ENCODE data around the gene CGB8. TPM values are rescaled to one million over a fixed set of nuclear protein-coding genes. Genes with fewer than 3 reads are reported as not detected.

Gene CGB8
- total RNA-seq, result 0.37 TPM in 1 of 2 replicates, not detected in the other

DNA sequence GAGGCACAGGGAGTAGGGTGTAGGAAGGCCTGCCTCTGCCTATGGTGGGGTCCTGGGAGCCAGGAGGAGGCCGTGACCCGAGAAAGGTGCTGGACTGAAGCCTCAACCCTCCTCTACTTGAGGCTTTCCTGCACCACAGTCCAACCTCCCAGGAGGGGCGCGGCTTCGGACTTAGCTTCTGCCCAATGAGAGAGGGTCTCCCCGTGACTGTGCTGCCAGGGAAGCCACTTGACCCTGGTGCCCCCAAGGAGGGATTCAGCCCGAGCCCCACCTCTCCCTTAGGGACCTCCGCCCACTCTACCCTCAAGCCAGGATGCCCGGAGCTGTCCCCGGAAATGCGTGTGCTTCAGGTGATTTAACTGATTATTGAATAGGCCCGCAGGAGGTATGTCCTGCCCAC lies at the start of gene CGB8:
TSS of gene CGB8 (minus strand) at position 101 of the 400 bp plus-strand sequence. CDS start 372 bp downstream, outside the sequence.

DNA sequence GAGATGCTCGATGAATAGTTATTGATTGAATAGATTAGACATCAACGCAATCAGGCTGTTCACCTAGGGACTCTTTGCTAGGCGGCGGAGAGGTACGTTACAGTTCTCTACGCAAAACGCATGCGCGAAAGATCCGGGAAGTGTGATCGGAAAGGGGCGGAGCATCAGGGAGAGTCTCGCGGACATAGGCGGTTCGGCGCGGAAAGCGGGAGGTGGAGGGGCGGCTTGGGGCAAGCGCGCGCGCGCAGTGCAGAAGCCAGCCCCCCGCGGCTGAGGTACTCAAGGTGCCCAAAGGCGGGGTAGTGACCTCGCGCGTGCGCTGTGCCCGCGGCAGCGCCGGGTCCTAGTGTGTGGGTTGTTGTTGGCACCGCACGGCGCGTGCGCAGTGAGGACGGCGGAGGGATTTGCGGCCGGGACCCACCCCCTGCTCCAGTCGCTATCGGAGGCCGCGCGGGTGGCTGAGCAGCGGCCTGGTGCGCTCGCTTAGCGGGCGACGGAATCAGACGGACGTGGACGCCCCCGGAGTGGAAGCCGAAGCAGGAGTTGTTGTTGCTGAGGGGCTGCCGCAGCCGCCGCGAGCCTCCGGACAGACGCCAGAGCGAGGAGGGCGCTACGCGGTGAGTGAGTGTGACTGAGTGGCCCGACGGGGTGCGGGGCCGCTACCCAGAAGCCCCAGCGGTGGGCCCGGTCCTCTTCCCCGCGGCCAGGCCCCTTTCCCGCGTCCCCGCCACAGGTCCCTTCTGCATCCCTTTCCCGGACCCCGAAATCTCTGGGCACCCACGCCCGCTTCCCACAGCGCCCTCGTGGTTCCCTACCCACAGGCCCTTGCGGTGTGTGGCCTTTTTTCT lies 36.3 kb upstream of the CGB8 start, which contains the start of gene SNRNP70:
TSS of gene SNRNP70 (plus strand) at position 432 of the 848 bp plus-strand sequence. CDS start 964 bp downstream, outside the sequence.

GRCh38 chr19:49064768-49065611 lies 16.1 kb upstream of the CGB8 start, which contains the start of gene NTF4:
NTF4 (minus strand) TSS chr19:49064818; CDS start chr19:49061997, 2,821 bp downstream.

GRCh38 chr19:49057636-49058234 lies 8.8 kb upstream of the CGB8 start, which contains the start of gene CGB7:
CGB7 (minus strand) TSS chr19:49057749; CDS start chr19:49055375, 2,374 bp downstream.

DNA sequence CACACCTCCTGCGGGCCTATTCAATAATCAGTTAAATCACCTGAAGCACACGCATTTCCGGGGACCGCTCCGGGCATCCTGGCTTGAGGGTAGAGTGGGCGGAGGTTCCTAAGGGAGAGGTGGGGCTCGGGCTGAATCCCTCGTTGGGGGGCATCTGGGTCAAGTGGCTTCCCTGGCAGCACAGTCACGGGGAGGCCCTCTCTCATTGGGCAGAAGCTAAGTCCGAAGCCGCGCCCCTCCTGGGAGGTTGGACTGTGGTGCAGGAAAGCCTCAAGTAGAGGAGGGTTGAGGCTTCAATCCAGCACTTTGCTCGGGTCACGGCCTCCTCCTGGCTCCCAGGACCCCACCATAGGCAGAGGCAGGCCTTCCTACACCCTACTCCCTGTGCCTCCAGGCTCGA lies 5.4 kb downstream of the CGB8 start, which contains the start of gene CGB5:
TSS of gene CGB5 (plus strand) at position 301 of the 400 bp plus-strand sequence. CDS start 362 bp downstream, outside the sequence.

DNA sequence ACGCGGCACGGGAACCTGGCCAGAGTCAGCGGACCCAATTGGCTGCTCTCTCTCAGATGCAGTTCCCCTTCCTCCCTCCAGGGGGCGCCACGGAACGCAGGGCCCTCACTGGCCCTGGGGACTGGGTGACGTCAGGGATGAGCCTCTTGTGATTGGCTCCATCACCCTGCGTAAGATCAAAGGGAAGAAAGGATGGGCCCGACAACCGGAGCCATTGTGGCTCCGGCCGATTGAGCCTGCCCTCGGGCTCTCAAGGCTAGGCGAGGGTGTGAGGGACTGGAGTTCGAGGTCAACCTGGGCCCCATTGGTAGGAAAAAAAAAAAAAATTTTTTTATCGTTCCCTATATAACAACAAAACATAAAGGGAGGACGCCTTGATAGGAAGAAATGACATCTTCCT lies 12.1 kb downstream of the CGB8 start, which contains the start of gene CGB1:
TSS of gene CGB1 (minus strand) at position 81 of the 400 bp plus-strand sequence. CDS start 184 bp downstream, outside the sequence.

GRCh38 chr19:49031642-49032301 lies 17.1 kb downstream of the CGB8 start, which contains the start of gene CGB2:
CGB2 (plus strand) TSS chr19:49031890; CDS start chr19:49032096, 206 bp downstream.

GRCh38 chr19:49024233-49024632 lies 24.7 kb downstream of the CGB8 start, which contains the start of gene CGB3:
CGB3 (minus strand) TSS chr19:49024333; CDS start chr19:49023971, 362 bp downstream.

GRCh38 chr19:49017041-49017665 lies 31.8 kb downstream of the CGB8 start, which contains the start of gene LHB:
LHB (minus strand) TSS chr19:49017091; CDS start chr19:49017081, 10 bp downstream.

Other genes starting within 250 kb of the CGB8 start
- 43.5 and 69.6 TPM in 2 replicates for gene BCAT2, start 238.1 kb downstream of the CGB8 start, total RNA-seq
- gene HSD17B14, start 212.6 kb downstream of the CGB8 start, total RNA-seq, result 1.1 and 2.4 TPM in 2 replicates
- 1.7 and 5.3 TPM in 2 replicates for gene PLEKHA4, start 180.5 kb downstream of the CGB8 start, total RNA-seq
- gene PPP1R15A, start 176.7 kb downstream of the CGB8 start, total RNA-seq, result 25.3 and 25.5 TPM in 2 replicates
- not detected in 2 replicates for gene TULP2, start 150.4 kb downstream of the CGB8 start, total RNA-seq
- 186 and 191 TPM in 2 replicates for gene NUCB1, start 148.8 kb downstream of the CGB8 start, total RNA-seq
- 0.33 and 1.1 TPM in 2 replicates for gene DHDH, start 115.4 kb downstream of the CGB8 start, total RNA-seq
- 74.6 and 94.5 TPM in 2 replicates for gene BAX, start 94.2 kb downstream of the CGB8 start, total RNA-seq
- 788 and 1,050 TPM in 2 replicates for gene FTL, start 83.8 kb downstream of the CGB8 start, total RNA-seq
- gene GYS1, start 55.8 kb downstream of the CGB8 start, total RNA-seq, result 63.5 and 69.1 TPM in 2 replicates
- gene RUVBL2, start 55.2 kb downstream of the CGB8 start, total RNA-seq, result 300 and 321 TPM in 2 replicates
- gene LHB, start 32.0 kb downstream of the CGB8 start, total RNA-seq, result not detected in 2 replicates
- gene CGB3, start 24.8 kb downstream of the CGB8 start, total RNA-seq, result not detected in 2 replicates
- 0.49 and 1.3 TPM in 2 replicates for gene CGB2, start 17.2 kb downstream of the CGB8 start, total RNA-seq
- gene CGB1, start 12.2 kb downstream of the CGB8 start, total RNA-seq, result 2.4 TPM in 1 of 2 replicates, not detected in the other
- gene CGB5, start 5.3 kb downstream of the CGB8 start, total RNA-seq, result not detected in 2 replicates
- 0.23 and 2.3 TPM in 2 replicates for gene CGB7, start 8.6 kb upstream of the CGB8 start, total RNA-seq
- 5.6 and 6.5 TPM in 2 replicates for gene NTF4, start 15.7 kb upstream of the CGB8 start, total RNA-seq
- gene KCNA7, start 23.6 kb upstream of the CGB8 start, total RNA-seq, result not detected in 2 replicates
- gene SNRNP70, start 36.3 kb upstream of the CGB8 start, total RNA-seq, result 208 and 217 TPM in 2 replicates
- gene LIN7B, start 65.3 kb upstream of the CGB8 start, total RNA-seq, result 10.3 and 10.5 TPM in 2 replicates
- 4.0 and 11.2 TPM in 2 replicates for gene C19orf73, start 70.0 kb upstream of the CGB8 start, total RNA-seq
- 9.9 and 12.8 TPM in 2 replicates for gene PPFIA3, start 70.4 kb upstream of the CGB8 start, total RNA-seq
- gene HRC, start 106.3 kb upstream of the CGB8 start, total RNA-seq, result not detected in 2 replicates
- 19.6 and 20.2 TPM in 2 replicates for gene TRPM4, start 108.7 kb upstream of the CGB8 start, total RNA-seq

Measured in airway epithelial cell (primary cell).